HFF-Myc (cell line): ENCODE results near the gene GARIN5A.

Experiments
- DNase-seq: peaks from one replicate; pipeline ENCODE4 v3.0.0-alpha.2; 2011; ENCODE audit warnings: low read depth; ENCODE audit errors: extremely low read depth
- H3K4me3 ChIP-seq: replicated peaks from 2 replicates; pipeline ENCODE4 v1.5.1; 2011; ENCODE audit warnings: low read depth, mild to moderate bottlenecking, control low read depth, low read length
- TF ChIP-seq, protein P1 (sequence below): IDR thresholded peaks from 2 replicates; pipeline ENCODE4 v1.5.1; 2012; ENCODE audit warnings: mild to moderate bottlenecking, low read depth, low read length, control low read depth; ENCODE audit errors: missing control alignments

The GARIN5A gene

DNA sequence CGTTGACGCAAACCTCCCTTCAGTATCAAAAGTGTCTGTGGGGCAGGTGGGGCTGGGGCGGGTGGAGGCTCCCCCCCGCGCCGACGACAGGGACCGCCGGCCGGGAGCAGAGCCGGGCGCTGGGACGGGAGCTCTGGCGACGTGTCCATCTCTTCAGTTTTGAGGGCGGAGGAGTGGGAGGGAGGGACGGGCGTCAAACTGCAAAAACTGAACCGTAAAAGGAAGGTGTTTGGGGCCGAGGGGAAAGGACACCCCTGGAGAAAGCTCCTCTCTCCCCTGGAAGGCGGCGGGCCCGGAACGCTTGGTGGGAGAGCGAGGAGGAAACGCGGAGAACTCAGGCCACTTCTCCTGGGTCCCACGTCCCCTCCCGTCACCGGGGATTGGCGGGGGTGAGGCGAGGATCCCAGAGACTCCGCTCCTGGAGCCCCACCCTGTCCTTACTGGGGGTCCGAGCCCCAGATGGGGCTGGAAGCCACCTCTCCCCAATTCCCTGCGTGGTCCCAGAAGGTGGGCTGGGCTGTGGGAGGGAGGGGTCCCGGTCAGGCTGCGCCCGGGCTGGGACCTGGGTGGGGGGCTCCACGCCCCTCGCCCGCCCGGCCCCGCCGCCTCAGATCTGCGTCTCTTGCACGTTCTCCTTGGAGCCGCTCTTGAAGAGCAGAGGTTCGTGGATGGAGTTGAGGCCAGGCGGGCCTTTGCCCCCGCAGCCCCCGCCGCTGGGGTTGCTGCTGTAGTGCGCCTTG is 40.5 kb upstream of the GARIN5A start:
- TF ChIP-seq, protein P1, sequence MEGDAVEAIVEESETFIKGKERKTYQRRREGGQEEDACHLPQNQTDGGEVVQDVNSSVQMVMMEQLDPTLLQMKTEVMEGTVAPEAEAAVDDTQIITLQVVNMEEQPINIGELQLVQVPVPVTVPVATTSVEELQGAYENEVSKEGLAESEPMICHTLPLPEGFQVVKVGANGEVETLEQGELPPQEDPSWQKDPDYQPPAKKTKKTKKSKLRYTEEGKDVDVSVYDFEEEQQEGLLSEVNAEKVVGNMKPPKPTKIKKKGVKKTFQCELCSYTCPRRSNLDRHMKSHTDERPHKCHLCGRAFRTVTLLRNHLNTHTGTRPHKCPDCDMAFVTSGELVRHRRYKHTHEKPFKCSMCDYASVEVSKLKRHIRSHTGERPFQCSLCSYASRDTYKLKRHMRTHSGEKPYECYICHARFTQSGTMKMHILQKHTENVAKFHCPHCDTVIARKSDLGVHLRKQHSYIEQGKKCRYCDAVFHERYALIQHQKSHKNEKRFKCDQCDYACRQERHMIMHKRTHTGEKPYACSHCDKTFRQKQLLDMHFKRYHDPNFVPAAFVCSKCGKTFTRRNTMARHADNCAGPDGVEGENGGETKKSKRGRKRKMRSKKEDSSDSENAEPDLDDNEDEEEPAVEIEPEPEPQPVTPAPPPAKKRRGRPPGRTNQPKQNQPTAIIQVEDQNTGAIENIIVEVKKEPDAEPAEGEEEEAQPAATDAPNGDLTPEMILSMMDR: no peak
- no peak overlapping the region for H3K4me3 ChIP-seq
- no peak for DNase-seq

DNA sequence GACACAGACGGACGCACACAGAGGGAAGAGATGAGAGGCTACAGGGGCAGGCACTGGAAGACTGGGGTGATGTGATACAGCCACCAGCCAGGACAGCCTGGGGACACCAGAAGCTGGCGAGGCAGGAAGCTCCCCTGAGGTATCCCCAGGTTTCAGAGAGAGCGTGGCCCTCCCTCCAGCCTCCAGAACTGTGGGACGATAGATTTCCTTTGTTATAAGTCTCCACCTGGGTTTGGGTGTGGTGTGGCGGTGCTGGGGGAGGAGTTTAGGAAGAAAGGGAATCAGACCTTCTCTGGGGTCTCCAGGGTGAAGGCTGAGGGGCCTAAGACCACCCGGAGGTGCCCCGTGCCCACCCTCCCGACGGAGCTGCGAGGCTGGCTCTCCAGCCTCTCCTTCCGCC is 39.8 kb upstream of the GARIN5A start:
- TF ChIP-seq, protein P1: no peak
- H3K4me3 ChIP-seq: no peak overlapping the region
- no peak for DNase-seq

- no peak for DNase-seq
Observed at GRCh38 chr19:50515168-50515561, 38.5 kb upstream of the GARIN5A start.

GRCh38 chr19:50514346-50515167 is 37.9 kb upstream of the GARIN5A start:
- no peak for DNase-seq
- TF ChIP-seq, protein P1: no peak
- no peak overlapping the region for H3K4me3 ChIP-seq

More at GRCh38 chr19:50515168-50515561, 38.5 kb upstream of the GARIN5A start:
- H3K4me3 ChIP-seq: no peak overlapping the region
- TF ChIP-seq, protein P1: no peak

- TF ChIP-seq, protein P1: no peak
- DNase-seq: no peak
- no peak within 1 kb of the TSS for H3K4me3 ChIP-seq
Observed at GRCh38 chr19:50513746-50514345, 37.2 kb upstream of the GARIN5A start, which contains the start of gene ASPDH. Gene ASPDH, minus strand, starts transcription at chr19:50513913. Its CDS starts 90 bp downstream, at chr19:50513823.

GRCh38 chr19:50512999-50513745 is 36.5 kb upstream of the GARIN5A start:
- H3K4me3 ChIP-seq: no peak overlapping the region
- no peak for DNase-seq
- TF ChIP-seq, protein P1: no peak
